ENCODE data around the gene URI1. TPM values are rescaled to one million over a fixed set of nuclear protein-coding genes. Genes with fewer than 3 reads are reported as not detected.

URI1 gene
- total RNA-seq, 4 donors from 2014 or later = 19.3 to 68.3 (median 43.6) TPM

- TF ChIP-seq POLR2A (IDR thresholded peaks at IDR 0.05) = no peak
- no peak for TF ChIP-seq CTCF (IDR thresholded peaks at IDR 0.05)
- Histone ChIP-seq H3K9me3 (peaks cover 0 to under 1% (median 0%) of the 10 kb centered on the region in 3 donors), H3K36me3 (no peaks in the 10 kb centered on the region), H3K4me3 (no peak overlapping the region), H3K4me1 (no peaks in the 10 kb centered on the region), H3K27ac (no peak overlapping the region), H3K27me3 (no peaks in the 10 kb centered on the region)
- 54 to 75% methylated on average over 1 of the region's 1 CpG for WGBS, 2 donors
- intact Hi-C loops (cut with DNase I) = no loop called here
- no peak for DNase-seq
Observed at GRCh38 chr19:29928831-29929230, 13.2 kb upstream of the URI1 start.

GRCh38 chr19:29934257-29934656, 7.8 kb upstream of the URI1 start:
- intact Hi-C loops (cut with DNase I) = no loop called here
- H3K36me3 ChIP-seq = no peaks in the 10 kb centered on the region
- no peak for DNase-seq
- no peaks in the 10 kb centered on the region for H3K27me3 ChIP-seq
- no peak overlapping the region for H3K27ac ChIP-seq
- no peaks in the 10 kb centered on the region for H3K4me1 ChIP-seq
- H3K4me3 ChIP-seq = no peak overlapping the region
- 76 to 77% methylated on average over 3 of the region's 3 CpGs for WGBS, 2 donors
- no peak for TF ChIP-seq POLR2A (IDR thresholded peaks at IDR 0.05)
- TF ChIP-seq CTCF (IDR thresholded peaks at IDR 0.05) = no peak
- peaks cover 0 to 29% (median 10%) of the 10 kb centered on the region in 3 donors for H3K9me3 ChIP-seq

- H3K4me1 ChIP-seq = no peaks in the 10 kb centered on the region
- no peak overlapping the region for H3K27ac ChIP-seq
- intact Hi-C loops (cut with DNase I) = no loop called here
- peaks cover 0 to 29% (median 10%) of the 10 kb centered on the region in 3 donors for H3K9me3 ChIP-seq
- no peaks in the 10 kb centered on the region for H3K27me3 ChIP-seq
- no peaks in the 10 kb centered on the region for H3K36me3 ChIP-seq
- whole genome bisulfite sequencing, 2 donors = 85 to 96% methylated on average over 1 of the region's 1 CpG
- H3K4me3 ChIP-seq = no peak overlapping the region
- TF ChIP-seq CTCF (IDR thresholded peaks at IDR 0.05) = no peak
- TF ChIP-seq POLR2A (IDR thresholded peaks at IDR 0.05) = no peak
- no peak for DNase-seq
Observed at GRCh38 chr19:29934781-29935180, 7.3 kb upstream of the URI1 start.

GRCh38 chr19:29936409-29936808, 5.6 kb upstream of the URI1 start:
- Histone ChIP-seq H3K4me3 (no peak overlapping the region), H3K9me3 (peaks cover 0 to 29% (median 10%) of the 10 kb centered on the region in 3 donors), H3K36me3 (no peaks in the 10 kb centered on the region), H3K27me3 (no peaks in the 10 kb centered on the region), H3K27ac (no peak overlapping the region), H3K4me1 (peaks cover 0 to 8% (median 4%) of the 10 kb centered on the region in 3 donors)
- DNase-seq = no peak
- WGBS, 2 donors = 74 to 95% methylated on average over 3 of the region's 3 CpGs
- intact Hi-C loops (cut with DNase I) = no loop called here
- no peak for TF ChIP-seq POLR2A (IDR thresholded peaks at IDR 0.05)

GRCh38 chr19:29939628-29940027, 2.4 kb upstream of the URI1 start:
- Histone ChIP-seq H3K4me3 (no peak overlapping the region), H3K9me3 (peaks cover 0 to 21% (median 10%) of the 10 kb centered on the region in 3 donors), H3K27me3 (no peaks in the 10 kb centered on the region), H3K27ac (no peak overlapping the region), H3K4me1 (peaks cover 6 to 33% (median 21%) of the 10 kb centered on the region in 3 donors), H3K36me3 (no peaks in the 10 kb centered on the region)
- WGBS, 2 donors = 70 to 100% methylated on average over 1 of the region's 1 CpG
- intact Hi-C loops (cut with DNase I) = no loop called here
- TF ChIP-seq POLR2A (IDR thresholded peaks at IDR 0.05) (no peak), CTCF (IDR thresholded peaks at IDR 0.05) (no peak)
- DNase-seq = no peak
